A673 (cell line): ENCODE measurements around the gene AHNAK2. TPM values are rescaled to one million over a fixed set of nuclear protein-coding genes. Genes with fewer than 3 reads are reported as not detected.

Source experiments
- BruUV-seq: library from RNA; stranded (reverse); fragments of 400-500 nt; replicated peaks from 2 replicates; lab custom pipeline; 2021; lab: Mats Ljungman, UMichigan
- CTCF ChIA-PET: fragments of 300-600 bp; sonication (Branson Sonifier 250); formaldehyde crosslinking; loops from one replicate; lab custom pipeline; 2022; ENCODE audit warnings: antibody characterized with exemption; lab: Charles Lee
- POLR2A ChIA-PET: fragments of 300-600 bp; sonication (Branson Sonifier 250); formaldehyde crosslinking; loops from one replicate; lab custom pipeline; 2022; ENCODE audit warnings: antibody characterized with exemption; ENCODE audit not compliant: low non-redundant PET; lab: Charles Lee
- DNase-seq: peaks from one replicate; pipeline ENCODE4 v3.0.0-alpha.2; 2015; ENCODE audit warnings: low spot score
- H3K27ac ChIP-seq: fragments of 200-600 bp; sonication (generic); 2 replicates; pipeline ENCODE4 v1.5.1; 2016; ENCODE audit warnings: mixed run types, low read depth, mild to moderate bottlenecking, mixed read lengths, antibody characterized with exemption, low read length; ENCODE audit not compliant: poor library complexity, severe bottlenecking
- H3K27me3 ChIP-seq: fragments of 200-600 bp; sonication (generic); replicated peaks from 2 replicates; pipeline ENCODE4 v1.6.1; 2017; ENCODE audit warnings: mixed run types, low read depth, mild to moderate bottlenecking, mixed read lengths, antibody characterized with exemption, low read length; ENCODE audit not compliant: insufficient read depth, poor library complexity
- H3K36me3 ChIP-seq: fragments of 200-600 bp; sonication (generic); 2 replicates; pipeline ENCODE4 v1.6.1; 2016; ENCODE audit warnings: mixed run types, mild to moderate bottlenecking, mixed read lengths, antibody characterized with exemption, low read length; ENCODE audit not compliant: insufficient read depth, poor library complexity, severe bottlenecking
- H3K4me1 ChIP-seq: fragments of 200-600 bp; sonication (generic); 2 replicates; pipeline ENCODE4 v1.6.1; 2017; ENCODE audit warnings: mixed run types, mild to moderate bottlenecking, mixed read lengths, antibody characterized with exemption, low read length; ENCODE audit not compliant: insufficient read depth, poor library complexity, severe bottlenecking
- H3K4me3 ChIP-seq: fragments of 200-600 bp; sonication (generic); 2 replicates; pipeline ENCODE4 v1.5.1; 2016; ENCODE audit warnings: low read depth, mixed run types, mild to moderate bottlenecking, mixed read lengths, low read length; ENCODE audit not compliant: poor library complexity, severe bottlenecking
- H3K9me3 ChIP-seq: fragments of 200-600 bp; sonication (generic); 2 replicates; pipeline ENCODE4 v1.6.1; 2016; ENCODE audit warnings: mixed run types, low read depth, mild to moderate bottlenecking, mixed read lengths, antibody characterized with exemption, low read length; ENCODE audit not compliant: poor library complexity, severe bottlenecking
- CTCF ChIP-seq: fragments of 300-800, 200-600 bp; sonication (generic); conservative IDR thresholded peaks from 2 replicates; pipeline ENCODE4 v1.5.1; 2017; ENCODE audit warnings: low read depth, mild to moderate bottlenecking, antibody characterized with exemption, low read length, moderate library complexity, mixed read lengths
- EZH2 ChIP-seq: fragments of 200-600 bp; sonication (generic); IDR thresholded peaks from 2 replicates; pipeline ENCODE4 v1.6.1; 2017; ENCODE audit warnings: borderline replicate concordance, low read depth, mild to moderate bottlenecking, mixed read lengths, antibody characterized with exemption, low read length; ENCODE audit not compliant: poor library complexity, severe bottlenecking
- intact Hi-C: fragments of 100-400 bp; cut with micrococcal nuclease; formaldehyde crosslinking; loops from one replicate; pipeline ENCODE4 v1.10.0; 2022; ENCODE audit not compliant: unreplicated experiment
- total RNA-seq: library from RNA; stranded (reverse); gene quantifications from 2 replicates; pipeline ENCODE4 v1.2.3, GENCODE V29; 2021

AHNAK2 gene
- total RNA-seq, 1 experiment from 2014 or later, result 0.56 TPM

GRCh38 chr14:105015905-105016304 lies 37.7 kb upstream of the AHNAK2 start:
- POLR2A ChIA-PET, result no interaction called here

DNA sequence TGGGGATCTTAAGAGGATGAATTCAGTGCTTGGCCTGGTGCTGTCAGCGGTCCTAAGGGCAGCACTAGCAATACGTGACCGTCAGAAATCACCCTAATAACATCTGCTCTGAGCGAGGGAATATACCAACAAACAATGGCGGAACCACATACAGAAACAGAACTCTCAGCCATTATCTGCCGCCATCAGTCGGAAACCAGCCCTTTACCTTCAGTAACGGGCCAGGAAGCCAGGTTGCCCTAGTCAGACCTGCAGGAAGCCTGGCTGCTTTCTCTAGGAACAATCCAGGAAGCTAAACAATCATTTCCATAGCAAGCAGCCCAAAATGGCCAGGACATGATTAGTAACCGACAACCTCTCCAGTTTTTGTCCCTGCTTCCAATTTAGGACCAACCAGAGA lies 37.1 kb upstream of the AHNAK2 start:
- H3K4me1 ChIP-seq, result peaks cover 51% of the 10 kb centered on the region
- TF ChIP-seq CTCF (no peak), EZH2 (no peak)
- intact Hi-C loops, result no loop called here
- BruUV-seq, result no TSS peak
- ChIA-PET POLR2A (interaction anchor here (0.5 kb wide), 1 partner anchor 17 kb away, joined by 3 read pairs; no protein-coding TSS in a partner anchor), CTCF (no interaction called here)
- DNase-seq, result no peak
- peaks cover 44% of the 10 kb centered on the region for H3K36me3 ChIP-seq
- no peaks in the 10 kb centered on the region for H3K27me3 ChIP-seq
- no peaks in the 10 kb centered on the region for H3K9me3 ChIP-seq
- H3K27ac ChIP-seq, result no peak overlapping the region
- no peak overlapping the region for H3K4me3 ChIP-seq

More at GRCh38 chr14:105015905-105016304, 37.7 kb upstream of the AHNAK2 start:
- Histone ChIP-seq H3K9me3 (no peaks in the 10 kb centered on the region), H3K4me1 (peaks cover 51% of the 10 kb centered on the region), H3K4me3 (no peak overlapping the region), H3K27ac (no peak overlapping the region), H3K36me3 (peaks cover 38% of the 10 kb centered on the region), H3K27me3 (no peaks in the 10 kb centered on the region)
- CTCF ChIA-PET, result no interaction called here
- DNase-seq, result no peak
- BruUV-seq, result no TSS peak
- no peak for TF ChIP-seq EZH2
- no peak for TF ChIP-seq CTCF
- intact Hi-C loops, result no loop called here

GRCh38 chr14:105014631-105015030 lies 36.5 kb upstream of the AHNAK2 start:
- H3K27ac ChIP-seq, result no peak overlapping the region
- H3K9me3 ChIP-seq, result no peaks in the 10 kb centered on the region
- TF ChIP-seq EZH2 (no peak), CTCF (no peak)
- peaks cover 51% of the 10 kb centered on the region for H3K4me1 ChIP-seq
- POLR2A ChIA-PET, result no interaction called here
- no peaks in the 10 kb centered on the region for H3K27me3 ChIP-seq
- BruUV-seq, result no TSS peak
- H3K36me3 ChIP-seq, result peaks cover 51% of the 10 kb centered on the region
- H3K4me3 ChIP-seq, result no peak overlapping the region
- intact Hi-C loops, result no loop called here
- CTCF ChIA-PET, result no interaction called here
- DNase-seq, result no peak
